GM21367 (cell line): ENCODE data around the gene UBQLN3.

Experiments
- ATAC-seq: cut with Tn5 transposase; IDR thresholded peaks from one replicate; pipeline ENCODE4 v1.9.1; 2021; ENCODE audit not compliant: unreplicated experiment

Gene UBQLN3

DNA sequence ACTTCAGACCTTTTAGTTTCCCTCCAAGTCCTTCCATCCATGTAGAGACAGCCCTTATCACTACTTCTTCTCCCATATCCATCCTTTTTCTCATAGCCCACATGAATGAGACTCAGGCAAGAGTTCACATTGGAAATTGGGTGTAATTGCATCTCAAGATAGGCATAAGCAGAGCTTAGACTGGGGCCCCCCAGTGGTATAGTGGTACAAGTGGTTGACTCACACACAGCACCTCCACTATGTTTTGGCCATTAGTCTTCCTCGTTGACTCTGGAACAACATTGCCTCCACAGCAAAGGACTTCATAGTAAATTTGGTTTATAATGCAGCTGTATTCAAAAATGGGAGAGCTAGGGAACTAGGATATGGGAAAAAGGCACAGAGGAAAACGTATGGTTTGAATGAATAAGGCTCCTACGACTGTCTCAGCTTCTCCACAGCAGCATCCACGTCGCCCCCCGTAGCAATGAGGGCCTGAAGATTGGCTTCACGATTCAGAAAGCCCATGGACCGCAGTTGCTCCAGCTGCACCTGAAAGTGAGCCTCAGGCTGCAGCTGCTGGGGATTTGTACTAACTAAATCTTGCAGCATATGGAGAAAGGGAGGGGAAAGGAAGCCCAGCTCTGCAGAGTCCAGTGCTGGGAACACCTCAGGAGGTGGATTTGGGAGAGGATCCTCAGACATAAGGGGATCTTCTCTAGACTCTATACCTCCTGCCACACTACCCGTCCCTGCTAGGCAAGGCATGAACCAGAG lies 2.4 kb downstream of the UBQLN3 start:
- no peak for ATAC-seq

DNA sequence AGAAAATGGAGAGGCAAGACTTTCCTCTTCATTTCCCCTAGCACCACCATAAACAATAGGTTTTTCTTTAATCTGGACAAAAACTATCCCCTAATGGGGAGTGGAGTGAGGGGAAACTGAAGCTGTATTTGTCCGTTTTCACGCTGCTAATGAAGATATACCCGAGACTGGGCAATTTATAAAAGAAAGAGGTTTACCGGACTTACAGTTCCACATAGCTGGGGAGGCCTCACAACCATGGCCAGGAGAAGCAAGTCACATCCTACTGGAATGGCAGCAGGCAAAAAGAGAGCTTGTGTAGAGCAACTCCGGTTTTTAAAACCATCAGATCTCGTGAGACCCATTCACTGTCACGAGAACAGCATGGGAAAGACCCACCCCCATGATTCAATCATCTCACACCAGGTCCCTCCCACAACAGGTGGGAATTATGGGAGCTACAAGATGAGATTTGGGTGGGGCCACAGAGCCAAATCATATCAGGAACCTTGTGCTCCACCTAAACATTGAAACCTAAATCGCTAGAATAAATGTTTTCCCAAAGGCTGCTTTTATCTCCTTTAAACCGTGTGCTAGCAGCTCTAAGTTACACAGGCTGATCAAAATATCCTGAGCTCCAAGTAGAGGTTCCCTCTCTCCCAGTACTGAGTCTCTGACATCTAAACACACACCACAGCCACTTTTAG lies 4.3 kb downstream of the UBQLN3 start:
- ATAC-seq = no peak

DNA sequence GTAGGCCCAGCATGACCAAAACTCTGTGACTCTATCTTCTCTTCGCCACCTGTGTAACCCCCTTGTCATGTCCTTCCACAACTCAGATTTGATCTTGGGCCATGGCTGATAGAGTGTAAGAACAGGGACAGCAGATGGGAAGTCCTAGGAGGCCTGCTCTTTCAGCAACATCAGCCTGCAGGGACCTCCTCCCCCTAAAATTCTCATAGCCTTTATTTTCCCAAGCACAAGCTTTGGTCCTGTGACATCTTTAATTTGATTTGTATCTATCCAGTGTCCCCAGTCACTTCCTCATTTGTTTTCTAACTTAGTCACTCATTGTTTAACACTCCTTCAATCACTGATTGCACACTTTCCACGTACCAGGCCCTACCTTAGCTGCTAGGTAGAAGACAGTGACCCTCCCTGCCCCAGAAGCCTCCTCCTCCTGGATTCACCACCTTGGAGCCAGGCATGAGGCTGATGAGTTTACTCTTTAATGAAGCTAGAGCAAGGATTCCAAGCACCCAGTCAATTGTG lies 5.3 kb downstream of the UBQLN3 start:
- ATAC-seq = no peak

DNA sequence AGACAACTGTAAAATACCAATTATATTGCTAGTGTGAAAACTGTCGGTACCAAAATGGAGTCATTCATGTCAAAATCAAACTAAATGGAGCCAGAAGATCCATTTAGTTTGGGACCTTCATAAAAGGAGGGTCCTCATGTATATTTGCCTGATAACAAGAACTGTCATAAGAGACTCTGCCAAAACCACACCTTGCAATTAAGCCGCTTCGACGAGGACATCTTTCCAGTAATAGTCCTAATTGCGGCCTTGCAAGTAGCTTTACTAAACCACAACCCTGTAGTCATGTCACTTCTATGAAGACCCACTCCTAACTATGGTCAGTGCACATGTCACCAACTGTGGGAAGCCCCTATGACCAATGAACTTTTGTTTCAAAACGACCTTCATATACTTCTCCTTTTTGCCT lies 9.4 kb downstream of the UBQLN3 start:
- ATAC-seq = no peak

DNA sequence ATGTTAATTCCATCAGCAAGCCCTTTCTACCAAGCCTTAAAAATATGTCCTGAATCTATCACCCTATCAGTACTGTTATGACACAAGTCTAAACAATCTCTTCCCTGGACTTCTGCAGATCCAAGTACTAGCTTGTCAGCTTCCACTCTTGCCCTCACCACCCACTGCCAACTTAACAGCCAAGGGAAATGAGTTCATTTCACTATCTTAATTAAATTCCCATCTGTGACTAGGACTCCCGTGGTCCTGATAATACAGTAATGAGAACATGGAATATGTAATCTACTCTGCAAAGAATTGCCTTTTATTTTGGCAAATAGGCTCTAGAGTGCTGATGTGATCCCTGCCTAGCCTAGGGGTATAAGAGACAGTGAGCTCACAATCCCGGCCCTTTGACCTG lies 10.1 kb downstream of the UBQLN3 start:
- ATAC-seq = no peak

DNA sequence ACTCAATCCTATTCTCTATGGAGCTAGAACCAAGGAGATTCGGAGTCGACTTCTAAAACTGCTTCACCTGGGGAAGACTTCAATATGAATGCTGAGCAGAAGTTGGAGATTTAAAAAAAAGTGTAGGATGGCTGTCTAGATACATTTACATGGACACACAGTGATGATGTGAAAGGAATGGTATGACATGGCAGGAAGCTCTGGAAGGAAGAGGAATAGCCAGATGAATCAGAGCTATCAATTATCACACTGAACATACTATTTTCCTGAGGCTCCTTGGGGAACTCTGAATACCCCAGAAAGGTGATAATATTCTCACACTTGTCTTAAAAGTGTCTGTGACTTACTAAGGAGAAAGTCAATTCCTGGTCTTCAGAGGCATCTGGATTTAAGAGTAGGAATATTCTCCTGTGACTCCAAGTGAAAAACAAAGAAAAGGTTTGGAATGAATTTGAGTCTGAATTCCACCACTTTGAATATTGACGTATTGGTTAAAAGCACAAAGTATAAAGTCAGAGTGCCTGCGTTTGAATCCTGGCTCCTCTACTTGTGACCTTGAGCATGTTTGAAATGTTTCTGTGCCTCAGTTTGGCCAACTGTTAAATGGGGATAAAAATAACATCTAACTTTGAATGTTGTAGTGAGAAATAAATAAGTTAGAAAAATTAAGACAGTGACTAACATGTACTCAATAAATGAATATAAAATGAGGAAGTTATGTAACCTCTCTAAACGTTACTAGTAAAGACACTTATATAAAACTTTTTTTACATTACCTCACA lies 20.0 kb downstream of the UBQLN3 start:
- no peak for ATAC-seq

DNA sequence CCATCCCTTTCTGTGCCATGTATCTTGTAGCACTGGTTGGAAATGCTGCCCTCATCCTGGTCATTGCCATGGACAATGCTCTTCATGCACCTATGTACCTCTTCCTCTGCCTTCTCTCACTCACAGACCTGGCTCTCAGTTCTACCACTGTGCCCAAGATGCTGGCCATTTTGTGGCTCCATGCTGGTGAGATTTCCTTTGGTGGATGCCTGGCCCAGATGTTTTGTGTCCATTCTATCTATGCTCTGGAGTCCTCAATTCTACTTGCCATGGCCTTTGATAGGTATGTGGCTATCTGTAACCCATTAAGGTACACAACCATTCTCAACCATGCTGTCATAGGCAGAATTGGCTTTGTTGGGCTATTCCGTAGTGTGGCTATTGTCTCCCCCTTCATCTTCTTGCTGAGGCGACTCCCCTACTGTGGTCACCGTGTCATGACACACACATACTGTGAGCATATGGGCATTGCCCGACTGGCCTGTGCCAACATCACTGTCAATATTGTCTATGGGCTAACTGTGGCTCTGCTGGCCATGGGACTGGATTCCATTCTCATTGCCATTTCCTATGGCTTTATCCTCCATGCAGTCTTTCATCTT lies 20.9 kb downstream of the UBQLN3 start:
- no peak for ATAC-seq

DNA sequence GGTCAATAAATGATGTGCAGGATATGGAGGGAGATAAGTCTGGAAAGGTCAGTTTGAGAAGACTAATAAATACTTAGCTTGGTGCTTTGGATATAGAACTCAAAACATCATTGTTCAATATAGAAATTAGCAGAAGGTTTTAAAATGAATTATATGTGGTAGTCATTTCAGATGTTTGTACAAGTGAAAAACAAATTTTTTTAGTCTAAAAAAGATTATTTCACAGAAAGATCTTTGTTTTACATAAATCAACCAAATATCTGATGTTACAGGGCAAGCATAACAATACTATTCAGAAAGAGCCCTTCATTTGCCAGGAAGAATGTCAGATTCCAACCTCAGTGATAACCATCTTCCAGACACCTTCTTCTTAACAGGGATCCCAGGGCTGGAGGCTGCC lies 21.4 kb downstream of the UBQLN3 start, which contains the start of gene OR52D1:
TSS of gene OR52D1 (plus strand) at position 301 of the 400 bp plus-strand sequence. CDS start at position 323, 22 bp downstream.
- no peak for ATAC-seq

DNA sequence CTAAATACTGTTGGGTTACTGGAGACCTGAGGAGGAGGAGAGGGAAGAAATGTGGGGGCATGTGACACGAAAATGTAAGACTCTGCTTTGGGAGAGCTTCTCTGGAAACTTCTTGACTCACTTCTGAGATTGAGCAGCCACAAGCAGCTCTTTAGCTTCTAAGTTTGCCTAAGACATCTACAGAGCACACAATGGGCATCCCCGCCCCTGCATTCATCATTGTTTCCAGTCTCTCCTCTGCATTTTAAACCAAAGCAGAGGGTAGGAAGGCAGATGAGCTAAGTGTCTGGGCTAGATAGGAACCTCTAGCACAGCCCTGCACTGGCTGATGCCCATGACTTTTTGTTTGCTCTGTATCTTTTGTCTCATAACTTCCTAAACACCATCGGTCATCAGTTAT lies 23.3 kb downstream of the UBQLN3 start:
- no peak for ATAC-seq

DNA sequence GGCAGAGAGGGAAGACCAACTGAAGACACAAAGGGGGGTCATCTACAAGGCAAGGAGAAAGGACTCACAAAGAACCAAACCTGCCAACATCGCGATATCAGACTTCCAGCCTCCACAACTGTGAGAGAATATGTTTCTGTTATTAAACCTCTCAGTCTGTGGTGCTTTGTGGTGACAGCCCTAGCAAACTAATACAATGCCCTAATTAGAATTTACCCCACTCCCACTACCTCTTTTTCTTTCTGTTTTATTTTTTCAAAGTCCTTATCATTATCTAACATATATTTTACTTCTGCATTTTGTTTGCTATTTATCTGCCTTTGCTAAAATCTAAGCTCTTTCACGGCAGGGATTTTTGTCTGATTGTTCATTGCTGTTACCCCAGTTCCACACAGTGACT lies 23.8 kb downstream of the UBQLN3 start:
- no peak for ATAC-seq

DNA sequence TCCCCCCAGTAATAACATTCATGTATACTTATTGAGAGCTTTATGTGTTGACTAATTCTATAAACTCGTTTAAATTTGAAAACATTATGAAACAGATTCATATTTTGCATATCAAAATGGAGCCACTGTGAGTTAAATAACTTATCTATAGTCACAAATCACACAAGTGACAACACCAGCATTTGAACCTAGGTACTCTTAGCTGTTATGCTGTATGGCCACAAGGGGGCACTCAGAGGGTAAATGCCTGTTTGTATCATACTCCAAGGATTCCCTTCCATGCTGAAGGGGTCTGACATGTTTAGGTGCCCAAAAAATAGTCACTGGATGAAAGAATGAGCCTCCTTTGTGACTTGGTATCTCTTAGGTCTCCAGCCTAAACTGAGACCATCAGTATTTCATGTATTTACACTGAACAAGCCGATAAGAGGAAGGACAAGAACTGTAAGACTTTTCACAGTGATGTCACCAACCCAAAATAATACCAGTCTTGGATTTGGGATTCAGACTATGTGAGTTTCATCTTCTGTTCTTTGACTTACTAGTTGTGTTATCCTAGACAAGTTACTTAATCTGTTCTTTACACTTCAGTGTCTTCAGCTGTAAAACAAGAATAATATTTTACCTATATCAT lies 33.5 kb downstream of the UBQLN3 start:
- ATAC-seq = peak; percentile 82

DNA sequence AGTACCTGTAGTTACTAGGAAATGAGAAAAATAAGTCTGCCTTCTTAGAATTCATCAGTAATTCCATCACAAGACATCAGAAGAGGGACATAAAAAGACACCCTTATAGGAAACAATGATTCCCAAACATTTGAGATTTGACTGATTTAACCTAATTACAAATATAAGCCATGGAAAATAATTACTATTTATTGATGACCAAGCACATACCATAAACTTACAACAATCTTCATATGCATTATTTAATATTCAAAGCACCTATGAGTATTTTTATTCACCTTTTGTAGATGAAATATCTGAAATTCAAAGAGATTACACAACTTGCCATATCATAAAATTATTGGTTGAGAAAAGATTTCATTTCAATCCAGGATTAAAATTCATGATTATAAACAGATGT lies 35.8 kb downstream of the UBQLN3 start:
- no peak for ATAC-seq

DNA sequence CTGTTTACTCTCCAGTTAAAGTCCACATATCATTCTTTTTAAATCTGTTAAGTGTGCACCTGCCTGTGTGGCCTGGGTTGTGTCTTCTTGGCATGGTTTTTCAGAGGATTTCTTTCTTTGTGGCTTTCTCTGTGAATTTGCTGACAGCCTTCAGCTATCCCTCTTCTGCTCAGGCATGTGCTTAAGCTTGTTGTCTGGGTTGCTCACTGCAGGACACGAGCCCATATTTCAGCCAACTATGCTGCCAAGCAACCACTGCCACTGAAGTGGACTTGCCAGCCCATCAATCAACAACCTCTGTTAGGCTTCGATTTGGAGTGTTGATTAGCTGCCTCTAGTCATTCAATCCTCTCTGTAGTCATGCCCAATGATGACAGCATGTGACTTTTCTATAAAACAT lies 42.2 kb downstream of the UBQLN3 start:
- no peak for ATAC-seq

DNA sequence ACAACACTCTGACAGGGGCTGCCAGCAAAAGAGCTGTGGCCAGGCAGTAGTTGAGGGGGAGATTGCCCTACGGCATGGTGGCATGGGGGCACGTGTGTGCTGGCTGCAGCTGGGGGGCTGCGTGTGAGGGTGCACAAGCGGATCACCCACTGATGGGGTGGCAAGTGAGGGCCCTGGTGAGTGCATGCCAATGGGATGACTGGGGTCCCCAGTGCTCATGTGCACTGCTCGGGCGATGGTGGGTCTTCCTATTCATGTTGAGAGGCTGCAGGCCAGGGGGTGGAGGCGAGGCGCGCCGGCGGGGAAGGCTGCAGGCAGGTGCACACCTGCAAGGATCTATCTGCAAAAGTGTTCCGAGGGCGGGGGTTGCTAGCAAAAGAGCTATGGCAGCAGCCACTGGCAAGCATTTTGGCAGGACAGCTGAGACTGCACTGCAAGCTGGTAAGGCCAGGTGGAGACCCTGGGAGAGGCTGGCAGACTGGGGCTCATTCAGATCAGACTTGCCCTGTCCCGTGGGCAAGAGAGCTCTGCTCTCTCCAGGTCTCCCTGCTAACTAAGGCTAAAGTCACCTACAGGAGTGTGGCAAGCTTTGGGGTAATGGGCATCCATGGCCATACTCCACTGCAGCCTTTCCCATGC lies 48.7 kb downstream of the UBQLN3 start:
- no peak for ATAC-seq
